GM10847 (cell line): Measurements from ENCODE around the gene TAMM41.

Experiments
- POLR2A ChIP-seq: IDR thresholded peaks from 2 replicates; pipeline ENCODE4 v1.6.1; 2011; ENCODE audit not compliant: insufficient read length; ENCODE audit errors: extremely low read depth

The TAMM41 gene

DNA sequence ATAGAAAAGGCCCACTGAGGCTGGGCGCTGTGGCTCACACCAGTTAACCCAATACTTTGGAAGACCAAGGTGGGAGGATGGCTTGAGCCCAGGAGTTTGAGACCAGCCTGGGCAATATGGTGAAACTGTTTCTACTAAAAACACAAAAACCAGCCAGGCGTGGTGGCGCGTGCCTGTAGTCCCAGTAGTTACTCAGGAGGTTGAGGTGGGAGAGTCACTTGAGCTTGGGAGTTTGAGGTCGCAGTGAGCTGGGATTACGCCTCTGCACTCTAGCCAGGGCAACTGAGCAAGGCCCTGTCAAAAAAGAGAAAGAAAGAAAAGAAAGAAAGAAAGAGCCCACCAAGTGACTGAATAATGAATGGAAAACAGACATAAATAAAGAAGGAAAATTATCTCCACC is 32.0 kb downstream of the TAMM41 start:
- TF ChIP-seq POLR2A, result no peak

DNA sequence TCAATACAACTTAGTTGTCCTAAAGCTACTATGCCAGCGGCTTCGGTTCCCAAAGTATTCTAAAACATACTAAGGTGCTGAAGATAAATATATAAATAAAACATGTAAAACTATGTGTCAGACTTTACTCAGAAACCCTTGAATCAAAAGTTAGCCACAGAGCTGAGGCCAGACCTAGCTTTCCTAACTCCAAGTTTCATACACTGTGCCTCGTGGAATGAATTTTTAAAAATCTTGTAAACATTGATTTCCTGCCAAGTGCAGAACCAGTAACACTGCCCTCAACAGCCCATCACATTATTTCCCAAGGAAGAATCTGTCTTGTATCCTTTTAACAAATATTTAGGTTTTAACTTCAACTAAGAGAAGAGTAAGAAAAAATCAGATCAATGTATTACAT is 36.4 kb downstream of the TAMM41 start:
- TF ChIP-seq POLR2A, result no peak

DNA sequence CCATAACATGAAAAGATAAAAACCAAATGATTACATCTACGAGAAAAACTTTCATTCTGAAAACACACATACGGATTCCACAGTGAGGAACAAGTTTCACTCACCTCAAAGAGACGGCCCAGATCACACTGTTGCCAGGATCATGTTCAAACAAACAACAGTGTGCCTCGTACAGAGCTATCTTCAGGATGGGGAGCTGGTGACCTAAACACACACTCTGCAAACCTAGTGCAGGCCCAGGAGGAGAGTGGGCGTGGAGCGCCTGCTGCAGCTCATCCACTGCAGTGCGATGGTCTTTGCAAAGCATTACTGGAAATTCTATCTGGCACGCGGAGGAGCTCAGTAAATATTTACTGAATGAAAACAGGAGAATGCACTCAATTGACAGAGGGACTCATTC is 38.5 kb downstream of the TAMM41 start:
- TF ChIP-seq POLR2A, result no peak

DNA sequence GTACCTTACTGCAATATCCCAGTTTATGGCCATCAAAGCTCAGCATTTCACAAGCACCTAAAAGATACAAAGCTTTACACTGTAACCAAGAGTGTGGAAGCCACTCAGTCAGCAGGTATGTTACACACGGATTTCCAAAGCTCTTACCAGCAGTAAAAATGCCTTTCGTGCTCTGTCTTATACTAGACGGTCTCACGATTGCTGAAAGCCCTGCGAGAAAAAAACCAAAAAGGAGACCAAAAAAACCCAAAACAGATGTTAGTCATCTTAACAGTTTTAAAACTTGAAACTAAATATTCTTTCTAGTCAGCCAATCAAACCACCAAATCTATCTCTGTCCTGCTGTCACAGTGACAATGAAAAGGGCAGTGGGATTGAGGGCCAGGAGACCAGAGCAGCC is 39.0 kb downstream of the TAMM41 start:
- TF ChIP-seq POLR2A, result no peak

DNA sequence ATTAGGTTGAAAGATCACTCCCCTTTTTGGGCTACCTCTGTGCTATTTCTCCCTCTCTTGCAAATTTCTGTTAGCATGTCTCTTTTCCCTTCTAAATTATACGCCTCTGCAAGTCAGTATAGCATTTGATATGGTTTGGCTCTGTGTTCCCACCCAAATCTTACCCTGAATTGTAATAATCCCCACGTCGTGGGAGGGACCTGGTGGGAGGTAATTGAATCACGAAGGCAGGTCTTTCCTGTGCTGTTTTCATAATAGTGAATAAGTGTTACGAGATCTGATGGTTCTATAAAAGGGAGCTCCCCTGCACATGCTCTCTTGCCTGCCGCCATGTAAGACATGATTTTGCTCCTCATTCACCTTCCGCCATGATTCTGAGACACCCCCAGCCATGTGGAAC is 41.0 kb downstream of the TAMM41 start:
- TF ChIP-seq POLR2A, result no peak

DNA sequence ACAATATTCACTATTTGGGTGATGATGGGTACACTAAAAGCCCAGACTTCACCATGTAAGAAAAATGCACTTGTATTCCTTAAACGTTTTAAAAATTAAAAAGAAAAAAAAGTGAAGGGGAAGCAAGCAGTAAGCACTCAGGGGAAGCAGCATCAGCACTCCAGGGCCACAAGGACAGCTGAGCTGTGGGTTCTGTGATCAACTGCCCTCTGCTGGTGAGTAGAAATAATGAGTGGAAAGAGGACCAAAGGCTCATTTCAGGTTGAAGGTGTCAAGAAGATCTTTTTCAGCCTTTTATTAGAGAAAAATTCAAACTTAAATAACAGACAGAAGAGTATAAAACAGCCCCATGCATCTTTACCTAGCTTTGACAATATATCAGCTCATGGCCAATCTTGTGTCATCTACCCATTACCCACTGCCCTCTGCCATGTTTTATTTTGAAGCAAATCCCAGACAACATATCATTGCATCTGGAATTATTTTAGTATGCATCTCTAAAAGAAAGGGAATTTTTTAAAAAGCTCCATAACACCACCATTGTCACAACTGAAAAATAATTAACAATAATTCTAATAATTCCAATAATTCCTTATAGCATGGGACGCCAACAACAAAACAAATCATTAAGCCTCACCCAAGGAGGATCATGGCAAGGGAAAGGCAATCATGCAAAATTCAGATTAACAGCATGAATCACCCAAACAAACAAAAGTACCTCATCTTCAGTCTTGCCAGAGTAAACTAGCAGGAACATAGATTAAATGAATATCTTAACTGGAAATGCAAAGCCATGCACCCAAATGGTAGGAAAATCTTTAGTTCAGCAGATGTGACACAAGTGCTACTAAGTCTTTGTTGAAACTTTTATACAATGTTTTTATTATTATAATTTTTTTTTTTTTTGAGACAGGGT is 42.5 kb downstream of the TAMM41 start:
- TF ChIP-seq POLR2A, result no peak

DNA sequence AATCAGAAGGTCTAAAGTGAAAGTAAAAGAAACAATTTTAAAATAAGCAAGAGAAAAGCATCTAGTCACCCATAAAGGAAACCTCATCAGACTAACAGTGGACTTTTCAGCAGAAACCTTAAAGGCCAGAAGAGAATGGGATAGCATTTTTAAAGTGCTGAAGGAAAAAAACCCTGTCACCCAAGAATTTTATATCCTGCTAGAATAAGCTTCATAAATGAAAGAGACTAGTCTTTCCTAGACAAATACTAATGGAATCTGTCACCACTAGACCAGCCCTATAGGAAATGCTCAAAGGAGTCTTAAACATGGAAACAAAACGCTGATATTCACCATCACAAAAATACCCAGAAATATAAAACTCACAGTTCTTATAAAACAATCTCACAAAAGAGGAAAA is 46.9 kb downstream of the TAMM41 start:
- TF ChIP-seq POLR2A, result no peak

DNA sequence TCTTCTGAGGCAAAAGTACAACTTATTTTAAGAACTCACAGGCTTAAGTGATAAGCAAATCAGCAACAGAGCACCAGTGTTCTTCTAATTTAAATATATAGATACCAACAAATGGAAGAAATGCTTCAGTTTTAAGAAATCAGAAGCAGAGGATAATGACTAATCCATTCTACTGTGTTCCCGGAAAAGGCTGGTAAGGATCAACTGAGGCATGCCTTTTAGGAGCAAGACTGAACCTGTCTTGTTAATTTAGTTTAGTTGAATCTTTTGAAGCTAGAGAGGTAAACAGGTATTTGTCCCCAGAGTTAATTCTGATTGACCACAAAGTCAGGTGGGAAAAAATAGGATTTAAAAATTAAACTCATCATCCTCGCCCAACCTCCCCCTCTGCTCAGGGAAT is 51.8 kb downstream of the TAMM41 start:
- no peak for TF ChIP-seq POLR2A

DNA sequence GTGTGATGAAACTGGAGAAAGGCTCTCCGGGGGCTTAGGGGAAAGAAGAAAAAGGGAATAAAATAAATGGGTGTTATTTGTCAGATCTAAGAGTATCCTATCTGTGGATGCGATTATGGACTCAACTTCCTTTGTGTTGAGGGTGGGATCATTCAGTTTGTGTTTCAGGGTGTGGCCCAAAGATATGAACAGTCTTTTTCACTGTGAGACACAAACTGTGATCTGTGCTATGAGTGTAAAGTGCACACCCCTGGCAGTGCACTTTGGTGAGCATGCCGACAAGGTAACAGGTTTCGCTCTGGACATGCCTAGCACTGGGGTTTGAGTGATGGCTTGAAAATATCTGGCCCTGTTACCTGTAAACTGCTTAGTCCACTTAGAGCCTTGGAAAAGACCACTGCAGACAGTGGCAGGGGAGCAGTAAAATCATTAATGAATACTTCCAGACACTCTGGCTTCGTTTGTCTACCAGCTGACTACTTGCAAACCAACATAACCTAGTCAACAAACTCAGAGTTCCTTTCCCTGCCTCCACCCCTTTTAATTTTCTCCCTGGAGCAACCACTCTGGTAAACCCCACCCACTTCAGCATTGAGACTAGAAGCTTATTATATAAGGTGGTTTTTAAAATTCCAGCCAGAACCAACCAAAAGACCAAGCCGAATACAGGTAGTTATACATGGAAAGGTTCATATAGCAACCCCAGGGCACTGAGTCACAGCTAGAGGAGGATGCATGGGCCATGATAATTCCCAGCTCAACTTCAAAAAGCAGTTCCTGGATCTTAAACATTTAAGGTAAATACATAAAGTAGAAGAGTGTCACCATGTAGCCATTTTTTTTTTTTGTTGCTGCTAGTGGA is 55.1 kb downstream of the TAMM41 start:
- no peak for TF ChIP-seq POLR2A

DNA sequence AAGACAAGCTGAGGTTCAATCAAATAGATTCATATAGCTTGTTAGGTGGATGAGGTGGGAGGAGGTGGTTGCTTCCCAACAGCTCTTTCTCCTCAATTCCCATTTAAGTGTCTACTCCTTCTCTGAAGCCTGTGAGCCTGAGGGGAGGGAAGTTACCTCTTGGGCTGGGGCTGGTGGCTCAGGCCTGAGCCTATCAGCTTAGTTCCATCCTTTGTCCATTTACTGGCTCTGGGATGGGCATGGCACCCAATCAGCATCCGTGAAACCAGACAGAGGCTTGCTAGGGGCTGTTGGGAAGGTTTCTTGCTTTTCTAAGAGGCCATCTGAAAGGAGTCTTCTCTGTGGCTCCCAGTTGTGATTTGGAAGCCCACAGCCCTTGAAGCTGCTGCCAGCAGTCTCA is 57.3 kb downstream of the TAMM41 start:
- no peak for TF ChIP-seq POLR2A

DNA sequence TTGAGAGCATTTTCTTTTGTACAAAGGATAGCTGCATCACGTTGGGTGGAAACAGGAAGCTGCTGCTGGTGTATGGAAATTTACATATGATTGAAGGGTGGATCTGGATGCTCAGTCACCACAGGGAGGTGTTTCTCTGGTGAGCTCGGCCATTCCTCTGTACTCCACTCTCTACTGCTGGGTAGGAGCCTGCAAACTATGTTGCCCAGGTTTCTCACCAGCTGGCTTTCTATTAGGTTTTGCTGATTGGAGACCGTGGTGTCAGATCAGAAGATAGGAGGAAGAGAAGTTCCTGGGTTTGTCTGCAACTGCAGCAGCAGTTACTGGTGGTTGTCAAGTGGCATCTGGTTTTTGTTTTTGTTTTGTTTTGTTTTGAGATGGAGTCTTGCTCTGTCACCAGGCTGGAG is 61.7 kb downstream of the TAMM41 start:
- TF ChIP-seq POLR2A, result no peak

DNA sequence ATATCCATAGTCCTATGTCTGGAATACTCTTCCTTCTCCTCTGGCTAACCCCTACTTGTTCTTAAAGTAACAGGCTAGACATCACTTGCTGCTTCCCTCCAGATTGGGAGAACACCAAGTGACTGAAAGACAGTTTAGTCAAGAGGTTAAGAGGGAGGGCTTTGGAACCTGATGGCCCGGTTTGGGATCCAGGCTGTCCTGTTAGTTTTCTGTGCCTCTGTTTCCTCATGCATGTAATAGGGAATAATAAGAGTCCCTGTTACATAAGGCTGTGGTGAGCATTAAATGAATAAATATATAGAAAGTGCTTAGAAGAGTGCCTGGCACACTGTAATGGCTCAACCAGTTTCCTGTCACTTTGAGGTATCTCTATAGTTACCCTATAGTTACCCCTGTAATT is 66.3 kb downstream of the TAMM41 start:
- TF ChIP-seq POLR2A, result no peak

DNA sequence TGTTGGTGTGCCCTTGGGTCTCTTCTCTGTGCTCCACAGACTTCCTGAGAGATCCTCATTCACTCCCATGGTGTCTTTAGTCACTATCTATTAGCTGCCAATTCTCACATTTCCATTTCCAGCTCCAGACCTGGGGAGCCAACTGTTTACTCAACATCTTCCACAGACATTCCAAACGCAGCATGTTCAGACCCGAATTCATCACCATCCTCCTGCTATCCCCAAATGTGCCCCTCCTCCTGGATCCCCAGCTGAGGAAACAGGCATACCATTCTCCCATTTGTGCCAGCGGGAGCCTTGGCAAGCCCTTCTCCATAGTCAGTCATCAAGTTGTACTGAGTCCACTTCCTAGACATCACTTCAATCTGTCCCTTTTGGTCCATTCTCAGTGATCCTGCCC is 67.1 kb downstream of the TAMM41 start:
- no peak for TF ChIP-seq POLR2A

DNA sequence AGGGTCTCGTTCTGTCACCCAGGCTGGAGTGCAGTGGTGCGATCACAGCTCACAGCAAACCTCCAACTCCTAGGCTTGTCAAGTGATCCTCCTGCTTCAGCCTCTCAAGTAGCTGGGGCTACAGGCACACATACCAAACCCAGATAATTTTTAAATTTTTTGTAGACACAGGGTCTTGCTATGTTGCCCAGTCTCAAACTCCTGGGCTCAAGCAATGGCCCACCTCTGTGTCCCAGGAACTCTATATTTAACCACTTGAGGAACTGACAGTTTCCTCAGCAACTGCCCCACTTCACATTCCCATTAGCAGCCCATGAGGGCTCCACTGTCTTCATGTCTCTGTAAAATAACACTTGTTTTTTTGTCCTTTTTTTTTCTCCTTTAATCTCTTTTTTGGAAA is 68.4 kb downstream of the TAMM41 start:
- no peak for TF ChIP-seq POLR2A

DNA sequence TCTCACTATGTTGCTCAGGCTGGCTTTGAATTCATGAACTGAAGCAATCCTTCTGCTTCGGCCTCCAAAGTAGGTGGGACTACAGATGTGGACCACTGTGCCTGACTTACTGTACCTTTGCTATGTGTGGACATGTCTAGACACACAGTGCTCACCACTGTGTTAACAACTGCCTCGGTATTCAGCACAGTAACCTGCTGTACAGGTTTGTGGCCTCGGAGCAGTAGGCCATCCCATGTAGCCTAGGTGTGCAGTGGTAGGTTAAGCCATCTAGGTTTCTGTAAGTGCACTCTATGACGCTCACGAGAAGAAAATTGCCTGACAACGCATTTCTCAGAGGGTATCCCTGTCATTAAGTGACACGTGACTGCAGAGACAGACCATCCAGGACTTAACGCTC is 70.3 kb downstream of the TAMM41 start:
- TF ChIP-seq POLR2A, result no peak

DNA sequence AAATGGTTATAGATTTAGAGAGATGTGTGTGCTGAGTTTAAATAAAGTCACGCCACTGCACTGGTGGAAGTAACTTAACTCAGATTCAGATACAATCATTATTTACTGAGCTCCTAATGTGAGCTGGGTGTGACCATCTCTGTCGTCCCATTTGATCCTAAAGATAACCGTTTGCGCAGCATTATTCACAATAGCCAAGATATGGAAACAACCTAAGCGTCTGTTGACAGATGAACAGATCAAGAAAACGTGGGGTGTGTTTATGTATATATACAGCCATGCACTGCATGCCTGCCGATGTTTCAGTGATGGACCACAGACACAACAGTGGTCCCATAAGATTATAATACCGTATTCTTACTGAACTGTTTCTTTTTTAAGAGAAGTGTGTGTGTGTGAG is 71.2 kb downstream of the TAMM41 start:
- TF ChIP-seq POLR2A, result no peak
